NOMO-1 treated with DMSO at 0.1 percent for 48 hours (cell line): ENCODE data around the gene GAS7.

Source experiments
- DNase-seq: peaks from one replicate; lab custom pipeline; 2025; ENCODE audit not compliant: unreplicated experiment; lab: John Stamatoyannopoulos, UW

Gene GAS7

DNA sequence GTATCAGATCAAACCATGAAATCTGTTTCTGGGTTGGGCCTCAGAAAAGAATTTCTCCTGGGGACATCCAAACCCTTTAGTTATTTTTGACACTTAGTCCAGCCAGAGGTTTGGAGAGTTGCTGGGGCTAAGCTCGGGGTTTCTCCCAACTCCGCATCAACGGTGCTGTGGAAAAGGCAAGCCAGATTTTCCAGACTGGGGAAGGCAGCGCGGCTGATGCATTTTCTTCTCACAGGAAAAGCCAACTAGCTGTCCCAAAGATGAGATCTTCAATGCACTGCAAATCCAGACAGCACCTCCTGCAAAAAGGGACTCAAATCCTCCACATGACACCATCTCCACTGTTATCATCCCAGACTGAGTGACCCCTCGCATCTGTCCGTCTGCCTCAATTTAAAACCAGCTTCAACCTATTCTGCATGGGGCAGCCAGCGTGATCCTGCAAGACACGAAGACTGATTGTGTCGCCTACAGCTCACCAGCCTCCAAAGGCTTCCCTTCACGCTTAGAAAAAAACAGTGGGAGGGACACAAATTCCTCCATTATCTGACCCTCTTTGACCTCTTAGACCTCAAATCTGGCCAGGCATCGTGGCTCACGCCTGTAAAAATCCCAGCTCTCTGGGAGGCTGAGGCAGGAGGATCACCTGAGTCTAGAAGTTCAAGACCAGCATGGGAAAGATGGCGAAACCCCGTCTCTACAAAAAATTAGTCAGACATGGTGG, 62.0 kb downstream of the GAS7 start:
- DNase-seq = no peak

DNA sequence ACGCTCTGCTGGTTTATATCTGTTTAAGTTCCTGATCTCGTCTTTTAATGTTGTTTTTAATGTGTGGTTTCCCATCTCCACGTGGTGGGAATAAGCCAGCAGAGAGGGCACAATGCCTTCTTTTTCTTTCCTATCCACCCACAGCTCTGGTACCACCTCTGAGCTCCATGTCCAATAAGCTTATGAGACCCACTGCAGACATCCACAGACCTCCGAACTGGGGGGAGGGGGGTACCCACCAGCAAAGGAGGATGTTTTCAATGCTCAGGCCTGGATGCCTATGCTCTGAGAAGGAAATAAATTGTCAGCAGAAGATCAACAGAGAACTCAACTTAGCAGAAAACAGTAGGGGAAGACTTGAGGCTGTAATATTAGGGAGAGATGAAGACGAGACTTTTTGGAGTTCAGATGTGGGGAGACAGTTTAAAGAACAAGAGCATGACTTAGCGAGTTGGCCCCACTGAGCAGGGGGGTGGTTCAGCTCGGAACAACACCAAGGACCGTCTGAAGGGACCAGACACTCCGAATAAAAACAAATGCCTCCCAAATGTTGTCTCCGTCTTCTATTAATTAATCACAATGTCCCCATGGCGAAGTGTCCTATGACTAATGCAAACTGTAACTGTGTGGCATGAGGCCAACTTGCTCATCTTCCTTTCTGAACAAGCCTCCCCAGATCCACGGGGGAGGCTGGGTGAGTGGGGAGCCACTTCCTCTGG, 62.7 kb downstream of the GAS7 start:
- DNase-seq = peak; percentile 52

- DNase-seq = no peak
Observed at GRCh38 chr17:10130677-10131076, 67.7 kb downstream of the GAS7 start.

GRCh38 chr17:10130263-10130662, 68.1 kb downstream of the GAS7 start:
- DNase-seq = no peak

DNA sequence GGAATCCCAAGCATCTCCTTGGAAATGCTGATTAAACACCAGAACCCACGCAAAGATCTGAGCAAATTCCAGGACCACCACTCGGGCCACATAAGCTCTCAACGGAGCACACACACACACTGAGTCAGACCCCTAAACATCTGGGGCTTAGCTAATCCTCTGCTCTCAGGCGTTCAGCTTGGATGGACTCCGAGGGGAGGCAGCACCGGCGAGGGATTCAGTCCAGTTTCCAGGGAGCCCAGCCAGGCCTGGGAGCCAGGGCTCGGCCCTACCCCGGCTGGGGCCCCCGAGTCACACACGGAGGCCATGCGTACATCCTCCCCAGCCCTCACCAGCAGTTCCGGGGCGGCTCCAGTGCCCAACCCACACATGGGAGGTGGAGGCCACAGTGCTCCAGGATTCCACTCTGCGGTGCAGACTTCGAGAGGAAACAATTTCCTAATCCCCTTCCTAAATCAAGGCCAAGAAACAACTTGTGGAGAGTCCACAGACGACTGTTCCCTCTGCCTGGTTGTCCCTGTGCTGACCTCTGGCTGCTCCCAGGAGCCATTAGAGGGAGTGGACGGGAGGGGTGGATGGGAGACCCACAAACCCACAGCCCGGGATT, 70.5 kb downstream of the GAS7 start:
- DNase-seq = no peak

- peak; percentile 27 for DNase-seq
Observed at GRCh38 chr17:10126616-10127501, 71.5 kb downstream of the GAS7 start.

- DNase-seq = no peak
Observed at GRCh38 chr17:10126276-10126615, 72.2 kb downstream of the GAS7 start.

DNA sequence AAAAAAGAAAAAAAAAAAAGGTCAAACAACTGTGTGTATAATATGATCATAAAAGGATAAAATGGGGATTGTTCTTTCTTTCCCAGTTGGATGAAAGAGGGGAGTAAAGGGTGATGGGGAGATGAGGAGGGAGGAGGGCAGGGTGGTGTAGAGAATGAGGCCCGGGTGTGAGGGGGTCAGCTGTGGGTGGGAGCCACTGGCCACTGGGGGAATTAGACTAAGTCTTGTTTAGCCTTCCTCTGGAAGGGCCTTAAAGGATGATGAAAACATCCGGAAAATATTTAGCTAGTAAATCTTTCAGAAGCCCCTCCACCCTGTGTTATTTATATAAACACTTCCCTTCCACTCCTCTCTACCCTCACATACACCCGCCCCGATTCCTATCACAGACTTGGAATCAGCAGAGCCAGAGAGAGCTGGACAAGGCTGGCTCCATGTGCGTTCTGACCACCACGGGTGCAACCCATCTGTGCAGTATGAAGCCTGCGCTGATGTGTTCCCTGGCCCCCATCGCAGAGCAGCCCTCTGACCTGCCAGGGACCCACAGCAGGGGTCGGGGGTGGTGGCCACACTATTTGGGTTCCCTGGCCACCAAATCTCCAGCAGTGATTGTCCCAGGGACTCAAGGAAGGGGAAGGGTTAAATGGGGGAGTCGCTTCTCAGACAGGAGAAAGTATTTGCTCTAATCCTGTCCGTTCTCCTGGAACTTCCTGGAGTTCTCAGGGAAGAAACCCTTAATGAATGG, 72.7 kb downstream of the GAS7 start:
- DNase-seq = no peak

- DNase-seq = no peak
Observed at GRCh38 chr17:10123093-10123492, 75.3 kb downstream of the GAS7 start.

DNA sequence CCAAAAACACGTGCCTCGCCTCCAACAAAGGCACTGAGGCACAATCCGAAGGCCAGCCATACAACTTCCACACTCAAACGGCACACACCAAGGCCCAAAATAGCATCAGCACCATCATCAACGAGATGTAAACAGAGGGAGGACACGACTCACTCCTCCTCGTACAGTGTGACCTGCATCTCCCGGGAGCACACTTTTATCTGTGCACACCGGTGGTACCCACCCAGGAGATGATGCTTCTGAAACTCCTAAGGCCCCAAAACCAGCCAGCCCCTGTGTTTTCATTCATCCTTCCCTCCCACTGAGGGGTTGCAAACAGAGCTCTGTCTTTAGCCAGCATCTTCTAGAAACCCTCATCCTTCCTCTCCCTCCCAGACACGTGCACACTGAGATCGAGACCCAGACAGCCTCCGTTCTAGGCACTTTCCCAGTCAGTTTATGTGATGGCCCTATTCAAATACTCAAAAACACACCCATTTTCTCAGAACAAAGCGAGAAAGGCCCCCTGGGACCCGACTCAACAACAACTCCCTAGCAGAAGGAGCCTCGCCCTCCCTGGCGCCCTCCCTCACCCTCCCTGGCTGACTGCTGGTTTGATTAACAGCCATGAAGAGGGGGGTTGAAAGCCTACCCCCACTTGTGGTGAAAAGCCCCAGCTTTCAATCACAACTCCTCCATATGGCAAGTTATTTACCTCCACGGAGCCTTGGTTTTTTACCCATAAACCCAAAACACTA, 76.3 kb downstream of the GAS7 start:
- no peak for DNase-seq

GRCh38 chr17:10120749-10121148, 77.7 kb downstream of the GAS7 start:
- no peak for DNase-seq

DNA sequence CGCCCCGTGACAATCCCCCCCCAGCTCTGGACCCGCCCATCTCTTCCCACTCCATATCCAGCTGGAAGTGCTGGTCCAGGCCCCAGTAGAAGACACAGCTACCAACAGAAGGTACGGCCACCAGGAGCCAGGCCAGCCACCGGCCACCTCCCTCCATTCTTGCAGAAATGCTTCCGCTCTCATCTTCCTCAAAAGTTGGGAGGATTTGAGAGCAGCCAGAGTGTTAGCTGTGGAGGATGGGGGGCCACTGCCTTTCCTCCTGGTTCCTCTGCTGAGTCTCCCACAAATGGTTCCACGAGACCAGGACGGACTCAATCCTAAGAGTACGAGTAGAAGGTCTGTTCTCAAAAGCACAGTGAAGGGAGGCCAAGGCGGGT, 78.3 kb downstream of the GAS7 start:
- DNase-seq = peak; percentile 67

DNA sequence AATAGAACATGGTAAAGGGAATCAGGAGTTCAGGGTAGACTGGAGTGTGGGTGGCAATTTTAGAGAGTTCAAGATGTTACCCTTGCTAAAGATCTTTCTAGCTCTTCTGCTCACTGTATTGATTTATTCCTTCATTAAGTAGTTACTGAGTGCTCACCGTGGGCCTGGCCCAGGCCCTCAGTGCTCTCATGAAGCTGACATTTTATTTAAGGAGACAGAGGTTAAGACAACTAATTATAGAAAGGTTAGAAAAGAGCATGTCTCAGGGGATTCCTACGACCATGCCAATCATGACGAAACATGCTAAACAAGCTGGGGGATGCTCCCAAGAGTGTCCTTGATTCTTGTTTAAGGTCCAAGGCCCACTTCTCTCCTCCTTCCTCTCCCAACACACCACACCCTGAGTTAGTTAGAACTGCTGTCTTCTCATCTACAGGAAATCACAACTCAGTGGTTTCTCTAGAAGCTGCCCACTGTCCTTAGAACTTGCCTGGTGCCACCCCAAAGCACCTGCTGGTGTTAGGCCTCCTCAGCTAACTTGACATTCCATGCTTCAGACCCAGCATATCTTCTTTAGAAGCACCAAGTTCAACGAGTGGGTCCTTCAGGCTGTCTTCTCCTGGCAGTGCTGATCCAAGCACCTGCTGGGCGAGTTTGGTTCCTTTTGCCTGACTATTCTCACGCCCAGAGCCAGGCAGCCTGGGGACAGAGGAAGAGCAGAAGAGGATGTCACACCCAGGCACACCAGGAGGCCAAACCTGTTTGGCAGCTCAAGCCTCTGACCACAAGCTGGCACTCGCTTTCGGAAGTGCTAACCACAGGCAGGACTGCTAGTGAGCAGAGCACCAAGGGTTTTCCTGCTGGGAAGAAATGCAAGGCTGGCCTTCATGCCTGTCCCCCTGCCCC, 79.0 kb downstream of the GAS7 start:
- peak; percentile 71 for DNase-seq

DNA sequence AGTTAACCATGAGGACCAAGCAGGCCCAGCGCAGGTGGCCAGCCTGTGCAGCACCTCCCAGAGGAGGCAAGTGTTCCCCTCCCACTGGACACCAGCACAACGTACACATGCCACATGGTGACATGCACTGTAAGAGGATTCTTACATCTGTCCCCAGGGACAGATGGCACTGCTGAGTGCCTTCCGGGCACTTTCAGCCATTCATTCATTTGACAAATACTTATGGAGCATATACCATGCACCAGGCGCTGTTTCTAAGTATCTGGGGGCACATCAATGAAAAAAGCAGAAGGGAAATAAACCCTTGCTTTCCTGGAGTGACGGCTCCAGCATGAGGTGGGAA, 79.6 kb downstream of the GAS7 start:
- no peak for DNase-seq

DNA sequence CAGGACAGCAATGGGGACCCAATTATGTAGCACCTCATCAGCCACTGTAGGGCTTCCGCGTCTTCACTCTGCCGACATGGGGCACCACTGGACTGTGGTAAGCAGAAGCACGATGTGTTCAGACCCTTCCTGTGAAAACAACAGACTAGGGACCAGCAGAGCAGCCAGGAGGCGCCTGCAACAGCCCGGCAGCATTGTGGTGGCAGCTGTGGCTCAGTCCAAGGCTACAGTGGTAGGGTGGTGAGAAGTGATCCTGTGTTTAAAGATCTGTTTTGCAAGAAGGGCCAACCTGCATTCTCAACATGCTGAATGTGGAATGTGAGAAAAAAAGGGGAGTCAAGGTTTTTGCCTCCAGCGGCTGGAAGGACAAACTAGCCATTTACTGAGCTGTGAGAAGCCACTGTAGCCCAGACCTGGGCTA, 80.8 kb downstream of the GAS7 start:
- peak; percentile 78 for DNase-seq

DNA sequence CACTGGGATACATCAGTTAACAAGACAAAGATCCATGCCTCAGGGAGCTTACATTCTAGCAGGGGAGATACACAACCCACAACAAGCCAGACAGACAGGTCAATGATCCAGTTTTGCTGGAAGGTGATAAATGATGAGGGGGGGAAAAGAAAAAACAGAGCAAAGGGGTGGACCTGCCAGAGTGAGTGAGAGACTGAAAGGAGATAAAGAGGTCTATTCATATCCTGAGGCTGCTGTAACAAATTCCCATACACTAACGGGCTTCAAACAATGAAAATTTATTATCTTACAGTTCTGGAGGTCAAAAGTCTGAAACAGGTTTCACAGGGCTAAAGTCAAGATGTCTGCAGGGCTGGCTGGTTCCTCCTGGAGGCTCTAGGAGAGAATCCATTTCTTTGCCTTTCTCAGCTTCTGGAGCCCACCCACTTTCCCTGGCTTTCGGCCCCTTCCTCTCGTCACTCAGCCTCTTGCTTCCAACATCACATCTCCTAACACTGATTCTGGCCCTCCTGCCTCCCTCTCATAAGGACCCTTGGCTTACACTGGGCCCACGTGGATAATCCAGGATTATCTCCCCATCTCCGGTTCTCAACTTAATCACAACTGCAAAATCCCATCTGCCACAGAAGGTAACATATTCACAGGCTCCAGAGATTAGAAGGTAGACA, 81.5 kb downstream of the GAS7 start:
- DNase-seq = no peak

- DNase-seq = no peak
Observed at GRCh38 chr17:10116267-10116666, 82.1 kb downstream of the GAS7 start.

GRCh38 chr17:10115536-10115932, 82.9 kb downstream of the GAS7 start:
- DNase-seq = no peak
